Activated naive CD4-positive, alpha-beta T cell treated with anti-CD3 and anti-CD28 coated beads, Interleukin-2, amount 10 ng/mL, durations not matched to agents 5 hours and 36 hours (primary cell): Measurements from ENCODE around the gene SCN3A. TPM values are rescaled to one million over a fixed set of nuclear protein-coding genes. Genes with fewer than 3 reads are reported as not detected.

ENCODE experiments used
- total RNA-seq, 2 experiments: library from RNA; stranded (reverse); gene quantifications; one replicate each; pipeline ENCODE4 v1.2.3, GENCODE V29; 2021

The SCN3A gene
- total RNA-seq, result not detected

GRCh38 chr2:165203689-165204559 is at the start of gene SCN3A:
Gene SCN3A (minus strand): TSS chr2:165204050. CDS start chr2:165176394, 27,656 bp downstream.

GRCh38 chr2:165239230-165239629 is 35.4 kb upstream of the SCN3A start, which contains the start of gene SCN2A:
Gene SCN2A (plus strand): TSS chr2:165239414. CDS start chr2:165295824, 56,410 bp downstream.

Other genes starting within 250 kb of the SCN3A start
- gene SLC38A11, start 248.5 kb downstream of the SCN3A start, total RNA-seq, result not detected
- not detected for gene SCN2A, start 35.4 kb upstream of the SCN3A start, total RNA-seq